GM12878 (cell line): ENCODE measurements around the gene STK10.

ENCODE experiments used
- CHD4 ChIP-seq: fragments of 200-600 bp; sonication (generic); IDR thresholded peaks from 2 replicates; pipeline ENCODE4 v1.6.1; 2016; ENCODE audit warnings: mild to moderate bottlenecking
- EZH2 ChIP-seq: IDR thresholded peaks from 2 replicates; pipeline ENCODE4 v1.6.1; 2012; ENCODE audit warnings: low read depth, mild to moderate bottlenecking, control low read depth, inconsistent platforms, low read length, borderline replicate concordance; ENCODE audit not compliant: control insufficient read depth
- HCFC1 ChIP-seq: fragments of 150-350 bp; IDR thresholded peaks from 2 replicates; pipeline ENCODE4 v1.6.1; 2014; ENCODE audit warnings: low read length
- NFIC ChIP-seq: IDR thresholded peaks from 2 replicates; pipeline ENCODE4 v1.6.1; 2012; ENCODE audit warnings: low read depth, mild to moderate bottlenecking, inconsistent platforms, low read length, moderate library complexity
- POLR2AphosphoS2 ChIP-seq: IDR thresholded peaks from 2 replicates; pipeline ENCODE4 v1.6.1; 2011; ENCODE audit warnings: low read depth, mild to moderate bottlenecking, low read length, improper control_type of control experiment, moderate library complexity
- STAT1 ChIP-seq: fragments of 450-650 bp; conservative IDR thresholded peaks from 2 replicates; pipeline ENCODE4 v1.6.1; 2014; ENCODE audit warnings: antibody characterized with exemption, mild to moderate bottlenecking
- TAF1 ChIP-seq: IDR thresholded peaks from 2 replicates; pipeline ENCODE4 v1.6.1; 2011; ENCODE audit warnings: mild to moderate bottlenecking, low read depth, low read length, borderline replicate concordance
- ZNF217 ChIP-seq: fragments of 450-650 bp; IDR thresholded peaks from 2 replicates; pipeline ENCODE4 v1.6.1; 2017; ENCODE audit warnings: antibody characterized with exemption, mild to moderate bottlenecking
- ZNF24 ChIP-seq: fragments of 450-650 bp; IDR thresholded peaks from 2 replicates; pipeline ENCODE4 v1.6.1; 2017; ENCODE audit warnings: antibody characterized with exemption, mild to moderate bottlenecking
- ZNF622 ChIP-seq: fragments of 450-650 bp; IDR thresholded peaks from 2 replicates; pipeline ENCODE4 v1.6.1; 2017; ENCODE audit warnings: mild to moderate bottlenecking, inconsistent platforms
- TF ChIP-seq, protein P1 (sequence below): IDR thresholded peaks from 2 replicates; pipeline ENCODE4 v1.6.1; 2011; ENCODE audit warnings: borderline replicate concordance, low read depth, mild to moderate bottlenecking, moderate library complexity, low read length; ENCODE audit not compliant: insufficient read depth, poor library complexity, severe bottlenecking
- TF ChIP-seq, protein P2 (sequence below), 3 experiments: IDR thresholded peaks in 2 of 3; conservative IDR thresholded peaks in 1 of 3; 2 replicates each; pipeline ENCODE4 v1.5.1; 2011; ENCODE audit warnings: low read depth in 3 of 3, low read length in 3 of 3, mild to moderate bottlenecking in 3 of 3, control low read depth in 2 of 3, moderate library complexity in 2 of 3, inconsistent platforms in 1 of 3, mixed read lengths in 1 of 3; ENCODE audit not compliant: control insufficient read depth in 2 of 3, insufficient read depth in 1 of 3; ENCODE audit errors: extremely low read depth in 1 of 3

GRCh38 chr5:172048539-172049101, 139.4 kb downstream of the STK10 start:
- no peak for TF ChIP-seq STAT1
- no peak for TF ChIP-seq ZNF217
- TF ChIP-seq, protein P1, sequence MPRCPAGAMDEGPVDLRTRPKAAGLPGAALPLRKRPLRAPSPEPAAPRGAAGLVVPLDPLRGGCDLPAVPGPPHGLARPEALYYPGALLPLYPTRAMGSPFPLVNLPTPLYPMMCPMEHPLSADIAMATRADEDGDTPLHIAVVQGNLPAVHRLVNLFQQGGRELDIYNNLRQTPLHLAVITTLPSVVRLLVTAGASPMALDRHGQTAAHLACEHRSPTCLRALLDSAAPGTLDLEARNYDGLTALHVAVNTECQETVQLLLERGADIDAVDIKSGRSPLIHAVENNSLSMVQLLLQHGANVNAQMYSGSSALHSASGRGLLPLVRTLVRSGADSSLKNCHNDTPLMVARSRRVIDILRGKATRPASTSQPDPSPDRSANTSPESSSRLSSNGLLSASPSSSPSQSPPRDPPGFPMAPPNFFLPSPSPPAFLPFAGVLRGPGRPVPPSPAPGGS = no peak
- TF ChIP-seq POLR2AphosphoS2 = no peak
- TF ChIP-seq ZNF24 = no peak
- TF ChIP-seq TAF1 = no peak
- no peak for TF ChIP-seq NFIC
- TF ChIP-seq HCFC1 = no peak
- TF ChIP-seq CHD4 = no peak
- TF ChIP-seq, protein P2, sequence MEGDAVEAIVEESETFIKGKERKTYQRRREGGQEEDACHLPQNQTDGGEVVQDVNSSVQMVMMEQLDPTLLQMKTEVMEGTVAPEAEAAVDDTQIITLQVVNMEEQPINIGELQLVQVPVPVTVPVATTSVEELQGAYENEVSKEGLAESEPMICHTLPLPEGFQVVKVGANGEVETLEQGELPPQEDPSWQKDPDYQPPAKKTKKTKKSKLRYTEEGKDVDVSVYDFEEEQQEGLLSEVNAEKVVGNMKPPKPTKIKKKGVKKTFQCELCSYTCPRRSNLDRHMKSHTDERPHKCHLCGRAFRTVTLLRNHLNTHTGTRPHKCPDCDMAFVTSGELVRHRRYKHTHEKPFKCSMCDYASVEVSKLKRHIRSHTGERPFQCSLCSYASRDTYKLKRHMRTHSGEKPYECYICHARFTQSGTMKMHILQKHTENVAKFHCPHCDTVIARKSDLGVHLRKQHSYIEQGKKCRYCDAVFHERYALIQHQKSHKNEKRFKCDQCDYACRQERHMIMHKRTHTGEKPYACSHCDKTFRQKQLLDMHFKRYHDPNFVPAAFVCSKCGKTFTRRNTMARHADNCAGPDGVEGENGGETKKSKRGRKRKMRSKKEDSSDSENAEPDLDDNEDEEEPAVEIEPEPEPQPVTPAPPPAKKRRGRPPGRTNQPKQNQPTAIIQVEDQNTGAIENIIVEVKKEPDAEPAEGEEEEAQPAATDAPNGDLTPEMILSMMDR (IDR thresholded peaks at IDR 0.05 in 2 of 3, conservative IDR thresholded peaks at IDR 0.05 in 1 of 3; ENCODE audit: control insufficient read depth in 2 of 3, extremely low read depth in 1 of 3, insufficient read depth in 1 of 3, low read depth in 3 of 3, low read length in 3 of 3) = no peak
- no peak for TF ChIP-seq ZNF622
- TF ChIP-seq EZH2 = no peak
